GM21786 (cell line): ENCODE measurements around the gene FRMD1.
"Not testable (repeated sequence)": the region's sequence is repeated elsewhere in the genome, so short reads cannot be mapped to it uniquely, and the experiment has no call there.

Source experiments
- ATAC-seq: cut with Tn5 transposase; IDR thresholded peaks from one replicate; pipeline ENCODE4 v1.9.1; 2021; ENCODE audit not compliant: unreplicated experiment

Gene FRMD1

DNA sequence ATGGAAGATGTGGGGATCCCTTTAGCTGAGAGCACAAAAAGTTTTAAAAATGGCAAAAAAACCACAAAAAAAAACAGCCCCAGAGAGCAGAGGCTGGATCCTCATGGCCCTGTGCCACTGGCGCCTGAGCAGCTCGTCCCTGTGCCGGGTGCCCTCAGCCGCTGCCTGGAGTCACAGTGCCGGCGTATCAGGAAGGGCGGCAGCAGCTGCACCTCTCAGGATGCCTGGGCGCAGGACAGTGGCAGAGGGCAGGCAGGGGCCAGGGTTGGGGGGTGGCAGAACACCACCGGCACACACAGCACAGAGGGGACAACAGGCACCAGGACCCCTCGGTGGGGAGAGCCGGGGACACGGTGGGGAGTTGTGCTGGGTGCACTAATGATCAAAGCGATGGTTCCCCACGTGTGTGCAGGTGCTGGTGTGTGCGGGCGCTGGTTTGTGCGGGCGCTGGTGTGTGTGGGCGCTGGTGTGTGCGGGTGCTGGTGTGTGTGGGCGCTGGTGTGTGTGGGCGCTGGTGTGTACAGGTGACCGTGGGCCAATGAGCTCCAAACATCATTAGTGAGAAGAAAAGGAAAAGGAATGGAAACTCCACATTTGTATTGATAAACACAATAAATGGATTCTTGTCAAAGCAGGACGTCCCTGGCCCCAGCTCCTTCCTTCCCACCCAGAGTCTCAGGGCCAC is 1.5 kb upstream of the FRMD1 start:
- no peak for ATAC-seq

DNA sequence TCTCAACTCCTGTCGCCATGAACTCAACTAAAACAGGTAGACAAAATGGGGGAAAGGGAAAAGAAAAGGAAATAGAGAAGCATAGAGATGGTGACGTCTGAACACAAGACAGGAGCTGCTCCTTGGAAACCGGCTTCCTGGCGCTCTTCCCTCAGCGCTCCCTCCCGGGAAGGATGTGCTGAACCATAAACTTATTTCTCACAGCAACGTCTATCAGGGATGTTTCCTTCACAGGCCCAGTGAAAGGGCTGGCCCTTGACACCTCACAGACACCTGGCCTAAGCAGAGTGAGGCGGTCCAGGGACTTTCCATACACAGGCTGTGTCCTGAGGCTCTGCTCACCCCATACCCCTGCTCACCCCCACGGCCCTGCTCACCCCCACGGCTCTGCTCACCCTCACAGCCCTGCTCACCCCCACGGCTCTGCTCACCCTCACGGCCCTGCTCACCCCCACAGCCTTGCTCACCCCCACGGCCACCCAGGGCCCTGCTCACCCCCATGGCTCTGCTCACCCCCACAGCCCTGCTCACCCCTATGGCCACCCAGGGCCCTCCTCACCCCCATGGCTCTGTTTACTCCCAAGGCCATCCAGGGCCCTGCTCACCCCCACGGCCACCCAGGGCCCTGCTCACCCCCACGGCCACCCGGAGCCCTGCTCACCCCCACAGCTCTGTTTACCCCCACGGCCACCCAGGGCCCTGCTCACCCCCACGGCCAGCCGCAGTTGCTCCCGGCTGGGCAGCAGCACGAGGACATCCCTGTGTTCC is 653 bp downstream of the FRMD1 start:
- no peak for ATAC-seq

DNA sequence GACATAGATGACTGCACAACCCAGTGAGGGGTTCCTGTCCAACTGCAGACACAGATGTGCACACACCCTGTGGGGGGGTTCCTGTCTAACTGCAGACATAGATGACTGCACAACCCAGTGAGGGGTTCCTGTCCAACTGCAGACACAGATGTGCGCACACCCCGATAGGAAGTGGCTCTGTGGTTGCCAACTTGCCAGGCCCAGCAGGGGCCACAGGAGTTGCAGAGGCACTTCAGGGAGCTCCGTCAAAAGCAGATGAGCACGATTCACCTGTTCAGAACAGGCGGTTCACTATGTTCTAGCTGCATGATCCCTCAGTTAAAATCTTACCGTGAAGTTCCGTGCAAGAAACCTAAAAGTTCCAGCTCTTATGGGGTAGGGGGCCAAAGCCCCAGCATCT is 1.6 kb downstream of the FRMD1 start:
- not testable (repeated sequence) for ATAC-seq

DNA sequence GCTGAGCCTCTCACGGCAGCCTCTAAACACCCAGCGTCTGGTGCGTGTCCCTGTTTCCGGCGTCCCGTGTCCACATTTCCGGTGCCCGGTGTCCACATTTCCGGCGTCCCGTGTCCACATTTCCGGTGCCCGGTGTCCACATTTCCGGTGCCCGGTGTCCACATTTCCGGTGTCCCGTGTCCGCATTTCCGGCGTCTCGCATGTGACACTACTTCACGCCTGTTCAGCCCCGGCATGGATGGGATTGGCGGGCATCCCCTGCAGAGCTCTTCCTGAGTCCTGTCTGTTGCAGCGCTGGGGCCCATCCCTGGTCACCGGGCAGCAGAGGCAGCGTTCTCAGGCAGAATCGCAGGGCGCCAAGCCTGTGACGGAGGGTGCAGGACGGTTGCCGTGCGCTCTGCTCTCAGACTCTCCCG is 3.2 kb downstream of the FRMD1 start:
- no peak for ATAC-seq

DNA sequence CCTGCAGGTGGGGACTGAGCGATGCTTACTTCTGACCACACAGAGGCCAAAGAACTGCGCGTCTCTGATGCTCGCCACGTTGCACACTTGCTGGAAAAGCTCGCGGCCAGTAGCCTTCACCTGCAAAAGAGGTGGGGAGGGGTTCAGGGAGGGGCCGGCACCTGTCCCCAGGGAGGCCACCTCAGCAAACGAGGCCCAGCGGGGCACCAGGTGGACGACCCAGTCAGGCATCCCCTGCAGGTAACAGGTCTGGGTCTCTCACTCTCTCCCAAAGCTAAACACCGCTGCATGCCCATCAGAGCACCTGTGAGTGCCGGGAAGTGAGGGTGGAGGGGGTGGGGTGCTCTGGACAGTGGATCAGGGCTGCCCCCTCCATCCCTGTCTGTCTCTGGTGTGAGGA is 3.8 kb downstream of the FRMD1 start:
- ATAC-seq, result no peak

DNA sequence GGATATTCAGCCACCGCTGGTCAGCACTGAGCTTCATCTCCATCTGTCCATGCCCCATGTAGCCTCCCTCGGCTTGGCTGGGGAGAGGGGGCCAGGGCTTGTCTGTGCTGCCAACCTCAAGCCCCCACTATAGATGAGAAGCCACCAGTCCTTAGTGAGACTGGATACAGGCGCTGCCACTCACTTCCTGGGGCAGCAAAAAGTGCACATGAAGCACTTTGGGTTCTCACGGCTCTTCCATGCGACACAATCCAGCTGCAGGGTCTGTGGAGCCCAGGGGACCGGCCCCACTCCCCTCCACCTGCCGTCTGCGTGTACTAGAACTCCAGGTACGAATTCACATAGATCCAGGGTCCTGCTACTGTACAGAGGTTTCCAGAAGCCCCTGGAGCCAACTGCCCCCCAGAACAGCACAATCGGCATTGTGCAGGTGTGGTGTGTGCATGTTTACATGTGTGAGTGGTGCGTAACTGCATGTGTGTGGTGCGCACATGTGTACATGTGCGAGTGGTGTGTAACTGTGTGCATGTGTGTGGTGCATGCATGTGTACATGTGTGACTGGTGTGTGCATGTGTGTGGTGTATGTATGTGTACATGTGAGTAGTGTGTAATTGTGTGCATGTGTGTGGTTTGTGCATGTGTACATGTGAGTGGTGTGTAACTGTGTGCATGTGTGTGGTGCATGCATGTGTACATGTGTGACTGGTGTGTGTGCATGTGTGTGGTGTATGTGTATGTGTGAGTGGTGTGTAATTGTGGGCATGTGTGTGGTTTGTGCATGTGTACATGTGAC is 4.9 kb downstream of the FRMD1 start:
- no peak for ATAC-seq

DNA sequence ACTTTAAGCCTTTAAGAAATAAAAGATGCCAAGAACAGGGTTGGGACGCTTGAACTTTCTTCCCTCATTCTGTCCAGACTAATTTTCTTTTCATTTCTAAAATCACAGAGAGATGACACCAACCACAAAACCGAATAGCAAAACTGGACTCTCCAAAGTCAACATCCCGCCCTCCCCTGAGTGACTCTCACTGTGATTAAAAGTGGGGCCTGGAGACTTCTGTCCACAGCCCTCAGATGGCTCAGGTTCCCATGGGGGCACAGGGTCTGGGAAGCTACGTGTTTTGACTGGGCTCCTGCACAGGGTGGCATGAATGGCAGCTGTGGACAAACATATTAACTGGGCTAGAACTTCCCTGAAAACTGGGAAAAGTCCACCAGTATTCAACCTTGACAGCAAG is 6.3 kb downstream of the FRMD1 start:
- no peak for ATAC-seq

DNA sequence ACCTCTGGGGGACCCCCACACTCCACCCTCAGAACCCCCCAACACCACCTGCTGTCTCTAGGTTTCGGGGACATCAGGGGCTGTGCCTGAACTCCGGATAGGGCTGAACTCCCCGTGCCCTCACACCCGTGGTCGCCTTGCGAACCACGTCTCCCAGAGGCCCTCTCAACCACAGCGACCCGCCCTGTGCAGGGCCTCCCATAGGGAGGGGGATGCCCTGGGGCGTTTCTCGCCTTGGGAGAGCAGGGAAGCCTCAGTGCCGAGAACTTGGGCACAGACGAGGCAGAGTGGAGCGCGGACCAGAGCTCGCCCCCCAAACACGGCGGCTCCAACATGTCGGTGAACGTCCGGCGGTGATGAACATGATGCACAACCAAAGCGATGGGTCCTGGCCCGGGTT is 6.8 kb downstream of the FRMD1 start:
- ATAC-seq, result no peak

DNA sequence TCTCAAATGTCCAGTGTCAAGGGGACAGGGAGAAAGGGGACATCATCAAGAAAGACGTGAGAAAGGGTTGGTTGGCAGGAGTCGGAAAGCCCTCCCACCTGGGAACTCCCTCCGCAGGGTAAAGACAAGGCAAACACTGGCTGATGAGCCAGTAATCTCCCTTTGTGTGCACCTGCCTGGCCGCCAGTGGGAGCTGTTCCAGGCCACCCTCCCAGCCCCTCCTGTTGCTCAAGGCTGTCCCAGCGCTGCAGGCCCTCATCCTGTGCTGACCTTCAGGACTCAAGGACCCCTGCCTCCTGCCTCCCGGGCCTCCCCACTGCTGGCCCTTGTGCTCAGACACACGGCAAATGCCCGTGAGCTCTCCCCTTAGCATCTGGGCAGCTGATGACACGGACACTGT is 7.4 kb downstream of the FRMD1 start:
- ATAC-seq, result no peak

DNA sequence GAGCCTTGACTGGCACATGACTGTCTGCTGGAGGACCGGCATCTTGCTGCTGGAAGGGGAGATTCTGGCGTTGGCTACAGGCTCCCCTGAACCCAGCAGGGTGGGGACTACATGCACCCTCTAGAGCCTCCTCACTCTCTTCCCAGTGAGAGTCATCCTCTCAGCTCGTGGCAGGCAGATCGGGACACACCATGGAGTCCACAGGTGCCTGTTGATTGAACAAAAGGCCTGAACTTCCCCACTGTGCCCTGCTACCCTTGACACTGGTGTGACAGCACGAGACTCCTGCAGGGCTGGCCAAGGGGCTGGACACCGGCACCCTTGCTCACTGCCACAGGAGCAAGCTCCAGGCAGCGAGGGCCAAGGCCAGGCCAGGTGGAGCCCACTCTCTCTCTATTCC is 8.2 kb downstream of the FRMD1 start:
- no peak for ATAC-seq

DNA sequence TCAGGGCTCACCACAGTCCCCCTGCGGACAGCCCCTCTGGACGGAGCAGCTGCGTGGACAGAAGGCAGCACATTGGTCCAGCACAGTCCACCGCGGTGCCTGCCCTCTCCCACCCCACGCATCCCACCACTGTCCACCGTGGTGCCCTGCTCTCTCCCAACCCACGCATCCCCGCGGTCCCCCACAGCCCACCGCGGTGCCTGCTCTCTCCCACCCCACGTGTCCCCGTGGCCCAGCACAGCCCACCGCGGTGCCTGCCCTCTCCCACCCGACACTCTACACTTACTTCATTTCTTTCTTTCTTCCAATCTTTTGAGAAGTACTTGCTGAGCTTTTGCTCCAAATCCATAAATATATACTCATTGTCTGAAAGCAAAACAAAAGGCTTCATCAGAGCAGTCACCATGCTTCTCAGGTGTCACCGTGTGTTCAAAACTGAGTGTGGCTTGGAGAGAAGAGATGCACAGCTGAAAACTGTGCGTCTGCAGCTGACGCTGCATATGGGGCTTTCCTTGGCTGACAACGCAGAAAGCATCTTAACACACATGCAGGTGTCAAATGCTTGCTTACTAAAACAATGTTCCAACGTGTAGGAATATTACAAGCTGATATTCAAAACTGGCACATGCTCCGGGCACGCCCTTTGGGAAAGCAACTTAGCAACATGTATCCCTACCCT is 11.8 kb downstream of the FRMD1 start:
- ATAC-seq, result no peak

DNA sequence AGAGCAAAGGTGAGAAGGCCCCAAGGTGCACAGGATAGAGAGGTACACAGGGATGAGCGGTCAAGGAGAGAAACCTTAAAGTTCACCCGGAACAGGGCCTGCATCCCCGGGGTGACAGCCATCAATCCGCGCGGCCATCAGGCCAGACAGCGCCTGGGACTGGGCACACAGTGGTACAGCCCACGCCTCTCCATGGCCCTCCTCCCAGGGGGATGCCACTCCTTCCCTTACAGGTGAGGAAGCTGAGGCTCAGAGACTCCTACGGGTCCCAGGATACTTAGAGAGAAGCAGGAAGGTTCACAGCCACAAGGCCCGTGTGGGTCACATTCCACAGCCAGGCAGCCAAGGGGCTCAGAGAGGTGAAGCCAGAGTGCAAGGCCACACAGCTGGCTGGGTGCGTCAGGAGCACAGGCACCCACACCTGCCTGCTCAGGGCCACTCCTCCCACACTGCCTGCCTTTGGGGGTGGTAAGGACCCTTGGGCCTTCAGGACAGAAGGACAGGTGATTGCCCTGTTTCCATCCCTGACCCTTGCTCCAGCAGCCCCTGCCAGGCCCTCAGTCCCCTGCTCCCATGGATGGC is 14.7 kb downstream of the FRMD1 start:
- ATAC-seq, result no peak

DNA sequence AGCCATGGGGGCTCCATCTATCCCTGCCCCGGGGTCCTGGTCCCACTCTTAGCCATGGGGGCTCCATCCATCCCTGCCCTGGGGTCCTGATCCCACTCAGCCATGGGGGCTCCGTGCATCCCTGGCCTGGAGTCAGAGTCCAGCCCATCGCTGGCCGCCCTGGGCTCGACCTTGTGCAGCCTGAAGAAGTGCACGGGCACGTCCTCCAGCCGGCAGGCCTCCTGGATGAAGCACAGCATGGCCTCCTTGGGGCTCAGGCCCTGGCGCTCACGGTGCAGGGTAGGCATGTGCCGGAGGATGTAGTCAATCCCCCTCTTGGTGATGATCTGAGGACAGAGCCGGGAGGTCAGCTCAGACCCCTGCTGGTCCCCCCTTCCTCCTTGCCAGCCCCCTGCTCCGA is 15.6 kb downstream of the FRMD1 start:
- ATAC-seq, result no peak

DNA sequence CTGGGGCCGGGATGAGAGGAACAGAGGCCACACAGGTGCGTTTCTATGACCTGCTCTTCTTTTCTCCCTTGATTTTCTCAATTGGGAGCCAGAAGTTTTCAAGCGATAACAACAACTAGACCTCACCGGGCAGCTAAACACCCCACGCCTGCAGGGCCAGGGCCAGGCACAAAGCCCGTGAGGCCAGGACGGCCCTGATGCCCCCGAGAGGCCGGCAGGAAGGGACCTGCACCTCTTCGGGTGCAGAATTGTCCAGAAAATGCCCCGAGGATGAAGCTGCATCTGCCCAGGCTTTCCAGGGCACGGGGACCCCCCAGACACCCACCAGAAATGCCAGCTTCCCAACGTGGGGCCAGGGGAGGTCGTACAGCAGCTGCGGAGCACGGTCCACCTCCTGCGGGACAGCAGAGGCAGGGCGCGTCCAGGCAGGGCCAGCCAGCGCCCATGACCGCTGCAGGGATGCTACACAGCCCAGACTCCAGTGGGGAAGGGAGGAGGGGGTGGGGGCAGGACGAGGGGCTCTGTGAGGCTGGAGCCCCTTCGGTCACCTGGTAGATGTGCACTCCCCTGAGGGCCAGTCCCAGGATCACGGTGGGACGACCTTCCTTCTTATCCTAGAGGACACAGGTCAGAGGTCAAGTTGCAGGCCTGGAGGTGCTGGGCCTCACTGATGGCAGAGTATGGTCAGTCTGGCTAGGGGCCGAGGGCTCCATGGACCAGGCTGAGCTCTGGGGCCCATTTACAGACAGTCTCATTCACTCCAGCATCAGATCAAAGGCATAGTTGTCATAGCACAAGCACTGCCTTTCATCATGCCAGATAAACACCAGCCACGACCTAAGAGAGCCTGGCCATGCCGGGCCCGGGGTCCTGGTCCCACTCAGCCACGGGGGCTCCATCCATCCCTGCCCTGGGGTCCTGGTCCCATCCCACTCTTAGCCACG is 16.4 kb downstream of the FRMD1 start:
- ATAC-seq, result no peak

DNA sequence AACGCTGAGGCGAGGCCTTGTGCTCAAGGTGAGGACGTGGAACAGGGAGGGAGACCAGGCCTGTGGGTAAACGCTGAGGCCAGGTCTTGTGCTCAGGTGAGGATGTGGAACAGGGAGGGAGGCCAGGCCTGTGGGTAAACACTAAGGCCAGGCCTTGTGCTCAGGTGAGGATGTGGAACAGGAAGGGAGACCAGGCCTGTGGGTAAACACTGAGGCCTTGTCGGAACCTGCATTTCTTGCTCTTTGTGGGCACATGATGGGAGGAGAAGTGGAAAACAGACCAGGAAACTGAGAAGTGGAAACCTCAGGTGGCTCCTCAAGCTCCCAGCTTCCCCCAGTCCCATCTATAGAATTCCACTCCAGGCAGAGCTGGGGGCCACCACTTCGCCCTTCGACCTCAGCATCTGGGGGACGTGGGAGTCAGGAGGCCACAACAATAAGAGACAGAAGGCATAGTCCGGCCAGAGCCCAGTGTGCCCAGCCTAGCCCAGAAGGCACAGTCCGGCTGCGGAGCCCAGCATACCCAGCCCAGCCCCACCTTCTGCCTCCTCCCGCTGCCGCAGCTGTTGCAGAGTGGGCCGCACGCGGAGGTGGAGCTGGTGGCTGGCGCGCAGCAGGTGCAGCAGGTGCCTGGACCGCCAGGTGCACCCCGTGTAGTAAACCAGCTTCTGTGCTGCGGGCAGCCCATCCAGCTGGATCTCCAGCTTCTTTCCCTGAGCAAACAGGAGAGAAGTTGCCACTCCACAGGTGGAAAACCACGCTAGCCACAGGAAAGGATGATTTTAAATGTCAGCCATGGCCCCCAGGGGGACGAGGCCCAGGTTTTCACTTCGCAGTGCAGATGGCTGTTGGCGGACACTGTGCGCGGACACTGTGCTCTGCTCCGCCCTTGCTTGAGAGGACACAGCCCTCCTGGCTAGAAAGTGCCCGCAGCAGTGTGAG is 17.5 kb downstream of the FRMD1 start:
- ATAC-seq, result no peak

DNA sequence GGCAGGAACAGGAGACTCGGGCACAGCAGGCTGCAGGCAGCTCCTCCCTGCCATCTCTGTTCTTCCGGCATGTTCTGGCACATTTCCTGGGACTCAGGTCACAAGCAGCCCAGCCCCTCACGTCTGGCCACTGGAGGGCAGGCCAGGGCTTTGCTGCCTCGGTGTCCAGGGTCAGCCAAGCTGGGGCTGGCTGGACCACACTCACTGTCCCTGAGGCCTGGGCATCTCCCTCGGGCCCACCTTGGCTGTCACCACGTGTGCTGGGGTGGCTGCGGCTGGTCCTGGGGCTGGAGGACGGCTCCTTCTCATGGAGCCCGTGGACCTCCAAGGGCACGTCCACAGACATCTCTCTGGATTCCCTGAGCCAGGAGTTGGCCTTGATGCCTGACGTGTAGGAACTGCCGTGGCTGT is 18.5 kb downstream of the FRMD1 start:
- no peak for ATAC-seq

DNA sequence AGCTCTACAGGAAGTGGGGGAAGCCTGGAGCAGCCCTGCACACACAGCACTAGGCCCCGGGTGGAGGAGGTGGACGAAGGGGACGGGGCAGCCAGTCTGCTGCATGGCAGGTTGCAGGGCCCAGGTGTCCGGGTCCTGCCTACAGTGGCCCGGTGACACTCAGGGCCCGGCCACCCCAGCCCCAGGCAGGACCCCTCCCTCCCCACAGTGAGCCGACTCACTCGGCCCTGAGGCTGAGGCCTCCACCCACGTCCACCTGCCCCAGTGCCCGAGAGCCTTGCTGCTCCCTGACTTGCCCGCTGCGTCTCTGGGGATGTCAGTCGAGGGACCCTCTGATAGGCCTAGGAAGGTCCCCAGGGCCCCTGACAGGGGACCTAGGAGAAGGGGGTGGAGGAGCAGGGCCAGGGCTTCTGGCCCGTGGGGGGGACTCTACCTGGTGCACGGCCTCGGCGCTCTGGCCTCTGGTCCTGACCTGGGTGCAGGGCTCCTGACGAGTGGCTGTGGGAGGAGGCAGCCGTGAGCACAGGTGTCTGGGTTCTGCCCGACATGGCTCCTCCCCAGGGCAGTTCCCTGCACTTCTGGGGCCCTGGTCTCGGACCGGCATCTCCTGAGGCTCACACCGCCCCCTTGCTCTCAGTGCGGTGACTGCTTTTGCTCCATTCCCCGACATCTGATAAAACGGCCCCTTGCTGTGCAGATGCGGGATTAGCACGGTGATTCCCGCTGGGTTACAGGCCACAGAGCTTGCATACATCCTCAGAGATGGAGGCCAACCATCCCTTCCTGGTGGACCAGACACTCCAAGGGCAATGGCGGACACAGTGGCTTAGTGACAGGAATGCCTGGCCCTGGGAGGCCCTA is 20.1 kb downstream of the FRMD1 start:
- no peak for ATAC-seq

DNA sequence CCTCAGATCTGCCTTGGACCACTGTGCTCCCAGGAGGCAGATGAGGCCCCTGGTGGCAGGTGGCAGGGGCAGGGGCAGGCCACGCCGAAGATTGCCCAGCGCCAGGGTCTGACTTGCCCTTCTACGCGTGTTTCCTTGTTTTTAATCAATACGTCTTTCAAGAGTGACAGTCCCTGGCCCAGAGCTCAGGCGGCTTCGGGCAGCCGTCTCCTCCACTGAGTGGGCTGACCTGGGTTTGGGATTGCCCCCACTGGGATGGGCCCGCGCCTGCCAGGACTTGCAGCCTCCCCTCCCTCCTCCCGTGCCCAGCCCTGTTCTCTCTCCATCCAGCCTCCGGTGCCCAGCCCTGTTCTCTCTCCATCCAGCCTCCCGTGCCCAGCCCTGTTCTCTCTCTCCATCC is 21.2 kb downstream of the FRMD1 start:
- no peak for ATAC-seq
